Nephron progenitor cell (in vitro differentiated cells): ENCODE measurements around the gene ZNF135.

Experiments
- DNase-seq: peaks from one replicate; pipeline ENCODE4 v3.0.0; 2021
- H3K27ac Mint-ChIP-seq: 2 replicates; pipeline ENCODE4 v1.8.0; 2021; ENCODE audit warnings: mild to moderate bottlenecking, moderate library complexity, mixed read lengths
- H3K27me3 Mint-ChIP-seq: 2 replicates; pipeline ENCODE4 v1.8.0; 2021; ENCODE audit warnings: mild to moderate bottlenecking, low read depth, mixed read lengths; ENCODE audit not compliant: poor library complexity
- H3K36me3 Mint-ChIP-seq: 2 replicates; pipeline ENCODE4 v1.8.0; 2021; ENCODE audit warnings: low read depth, mixed read lengths
- H3K4me1 Mint-ChIP-seq: 2 replicates; pipeline ENCODE4 v1.8.0; 2021; ENCODE audit warnings: mixed read lengths
- H3K4me3 Mint-ChIP-seq: 2 replicates; pipeline ENCODE4 v1.8.0; 2021; ENCODE audit warnings: mild to moderate bottlenecking, moderate library complexity, mixed read lengths
- H3K9me3 Mint-ChIP-seq: 2 replicates; pipeline ENCODE4 v1.8.0; 2021; ENCODE audit warnings: mild to moderate bottlenecking, moderate library complexity, mixed read lengths
- TF ChIP-seq, protein P1 (sequence below): fragments of 200-600 bp; sonication (generic); IDR thresholded peaks from 2 replicates; pipeline ENCODE4 v1.5.0; 2021; ENCODE audit warnings: antibody characterized with exemption

Gene ZNF135

DNA sequence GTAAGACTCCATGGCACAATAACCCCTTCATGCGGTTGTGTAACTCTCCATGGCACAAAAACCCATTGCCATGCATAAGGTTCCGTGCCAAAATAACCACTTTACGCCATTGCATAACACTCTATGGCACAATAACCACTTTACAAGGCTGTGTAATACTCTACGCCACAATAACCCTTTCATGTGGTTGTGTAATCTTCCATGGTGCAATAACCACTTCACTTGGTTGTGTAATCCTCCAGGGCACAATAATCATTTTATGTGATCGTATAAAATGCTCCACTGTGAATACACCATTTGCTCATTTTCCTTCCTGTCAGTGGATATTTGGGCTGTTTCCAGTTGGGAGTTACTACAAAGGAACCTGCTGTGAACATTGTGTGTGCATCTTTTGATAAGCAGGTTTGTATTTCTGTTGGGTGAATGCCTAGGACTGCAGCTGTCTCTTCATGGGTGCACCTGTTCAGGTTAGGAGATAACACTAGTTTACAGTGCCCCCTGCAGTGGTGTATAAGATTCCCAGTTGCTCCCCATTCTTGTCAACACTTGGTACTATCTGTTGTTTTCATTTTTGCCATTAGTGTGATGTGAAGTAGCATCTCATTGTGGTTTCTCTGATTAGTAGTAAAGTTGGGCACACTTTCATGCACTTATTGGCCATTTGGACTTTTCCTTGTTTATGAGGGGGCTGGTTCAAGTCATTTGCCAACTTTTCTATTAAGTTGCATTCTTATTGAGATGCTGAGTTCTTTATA, 60.1 kb downstream of the ZNF135 start:
- Mint-ChIP-seq H3K27ac (no peak overlapping the region), H3K4me3 (no peak overlapping the region), H3K4me1 (no peaks in the 10 kb centered on the region), H3K36me3 (peaks cover 30% of the 10 kb centered on the region), H3K27me3 (no peaks in the 10 kb centered on the region), H3K9me3 (peaks cover 95% of the 10 kb centered on the region)
- DNase-seq = no peak
- TF ChIP-seq, protein P1, sequence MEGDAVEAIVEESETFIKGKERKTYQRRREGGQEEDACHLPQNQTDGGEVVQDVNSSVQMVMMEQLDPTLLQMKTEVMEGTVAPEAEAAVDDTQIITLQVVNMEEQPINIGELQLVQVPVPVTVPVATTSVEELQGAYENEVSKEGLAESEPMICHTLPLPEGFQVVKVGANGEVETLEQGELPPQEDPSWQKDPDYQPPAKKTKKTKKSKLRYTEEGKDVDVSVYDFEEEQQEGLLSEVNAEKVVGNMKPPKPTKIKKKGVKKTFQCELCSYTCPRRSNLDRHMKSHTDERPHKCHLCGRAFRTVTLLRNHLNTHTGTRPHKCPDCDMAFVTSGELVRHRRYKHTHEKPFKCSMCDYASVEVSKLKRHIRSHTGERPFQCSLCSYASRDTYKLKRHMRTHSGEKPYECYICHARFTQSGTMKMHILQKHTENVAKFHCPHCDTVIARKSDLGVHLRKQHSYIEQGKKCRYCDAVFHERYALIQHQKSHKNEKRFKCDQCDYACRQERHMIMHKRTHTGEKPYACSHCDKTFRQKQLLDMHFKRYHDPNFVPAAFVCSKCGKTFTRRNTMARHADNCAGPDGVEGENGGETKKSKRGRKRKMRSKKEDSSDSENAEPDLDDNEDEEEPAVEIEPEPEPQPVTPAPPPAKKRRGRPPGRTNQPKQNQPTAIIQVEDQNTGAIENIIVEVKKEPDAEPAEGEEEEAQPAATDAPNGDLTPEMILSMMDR = no peak
